Heart left ventricle (tissue), 13 donors: ENCODE results near the gene TLE2.

ENCODE experiments used
- POLR2A ChIP-seq, 2 donors: fragments of 450-650 bp; IDR thresholded peaks; one replicate each; pipeline ENCODE4 v1.6.1; 2017; ENCODE audit warnings: antibody characterized with exemption in 2 of 2, mild to moderate bottlenecking in 2 of 2, moderate library complexity in 2 of 2
- TF ChIP-seq, protein P1 (sequence below), 12 donors: fragments of 200-600 bp; sonication (generic) in 4 of 12; IDR thresholded peaks; one replicate each; pipeline versions ENCODE4 v1.5.0 to v1.8.0; 2018 to 2022; ENCODE audit warnings: antibody characterized with exemption in 12 of 12, mild to moderate bottlenecking in 5 of 12
- donor health status: ischemic (EF 13 %, LVEDD 7.1; RV severe dilation, severe dysfunction).
- donor health status: DM: no; HTN: yes; CAD: no.
- donor health status: DM: no; HTN: no; CAD: no.
- donor health status: ischemic (EF 25% LVEDD 6.9; RV normal size, moderate dysfunction).
- donor health status: ischemic (EF 25% LVEDD 5.7; RV mildly dilated, moderate dysfunction).
- donor health status: ischemic (EF 35%, LVEDD 5.7; RV mildly dilated, moderate dysfunction).
- donor health status: nonischemic (EF 11% LVEDD 7.7; RV severe dilation, severe dysfunction).
- donor health status: DM: yes; HTN: yes; CAD: no.
- donor health status: PGD.
- donor health status: ischemic (EF 29% LVEDD 5.4; RV normal size, mild dysfunction).
- donor health status: nonischemic (EF 23%, LVEDD 6.1; RV moderate dilation, normal function).

DNA sequence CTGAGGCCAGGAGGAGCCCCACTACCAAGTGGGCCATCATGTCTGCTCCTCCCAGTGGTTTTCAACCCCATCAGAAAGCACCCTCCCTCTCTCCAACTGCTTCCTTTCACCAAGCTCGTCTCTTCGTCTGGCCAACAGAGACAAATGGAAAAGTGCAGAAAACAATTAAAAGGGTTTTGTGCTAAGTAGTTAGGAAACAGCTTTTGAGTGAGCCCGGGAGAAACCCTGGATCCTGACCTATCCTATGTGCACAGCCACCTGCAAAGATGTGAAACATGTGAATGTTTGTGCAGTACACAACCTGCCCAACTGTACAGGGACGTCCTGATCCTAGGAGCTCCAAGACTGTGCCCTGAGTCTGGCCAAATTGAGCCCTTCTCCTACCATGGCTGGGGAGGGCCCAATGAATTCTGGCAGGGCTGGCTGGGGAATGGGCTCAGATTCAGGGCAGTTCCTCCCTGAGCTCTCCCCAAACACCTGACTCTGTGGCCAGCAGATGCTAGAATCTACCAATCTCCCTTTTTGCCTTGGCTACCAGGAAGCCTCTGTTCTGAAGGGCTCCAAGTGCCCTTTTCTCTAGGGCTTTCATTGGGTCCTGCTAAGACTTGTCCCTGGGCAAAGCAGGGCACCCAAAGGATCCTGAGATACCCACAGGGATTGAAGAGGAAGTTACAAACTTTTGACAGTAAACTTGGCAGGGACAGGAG, 25.3 kb upstream of the TLE2 start:
- no peak for TF ChIP-seq POLR2A (IDR thresholded peaks at IDR 0.05)
- TF ChIP-seq, protein P1, sequence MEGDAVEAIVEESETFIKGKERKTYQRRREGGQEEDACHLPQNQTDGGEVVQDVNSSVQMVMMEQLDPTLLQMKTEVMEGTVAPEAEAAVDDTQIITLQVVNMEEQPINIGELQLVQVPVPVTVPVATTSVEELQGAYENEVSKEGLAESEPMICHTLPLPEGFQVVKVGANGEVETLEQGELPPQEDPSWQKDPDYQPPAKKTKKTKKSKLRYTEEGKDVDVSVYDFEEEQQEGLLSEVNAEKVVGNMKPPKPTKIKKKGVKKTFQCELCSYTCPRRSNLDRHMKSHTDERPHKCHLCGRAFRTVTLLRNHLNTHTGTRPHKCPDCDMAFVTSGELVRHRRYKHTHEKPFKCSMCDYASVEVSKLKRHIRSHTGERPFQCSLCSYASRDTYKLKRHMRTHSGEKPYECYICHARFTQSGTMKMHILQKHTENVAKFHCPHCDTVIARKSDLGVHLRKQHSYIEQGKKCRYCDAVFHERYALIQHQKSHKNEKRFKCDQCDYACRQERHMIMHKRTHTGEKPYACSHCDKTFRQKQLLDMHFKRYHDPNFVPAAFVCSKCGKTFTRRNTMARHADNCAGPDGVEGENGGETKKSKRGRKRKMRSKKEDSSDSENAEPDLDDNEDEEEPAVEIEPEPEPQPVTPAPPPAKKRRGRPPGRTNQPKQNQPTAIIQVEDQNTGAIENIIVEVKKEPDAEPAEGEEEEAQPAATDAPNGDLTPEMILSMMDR (IDR thresholded peaks at IDR 0.05): no peak
